GM21381 (cell line): ENCODE measurements around the gene FOXO3.

Source experiments
- ATAC-seq: cut with Tn5 transposase; IDR thresholded peaks from one replicate; pipeline ENCODE4 v1.9.1; 2021; ENCODE audit warnings: mild to moderate bottlenecking, moderate library complexity; ENCODE audit not compliant: unreplicated experiment

The FOXO3 gene

DNA sequence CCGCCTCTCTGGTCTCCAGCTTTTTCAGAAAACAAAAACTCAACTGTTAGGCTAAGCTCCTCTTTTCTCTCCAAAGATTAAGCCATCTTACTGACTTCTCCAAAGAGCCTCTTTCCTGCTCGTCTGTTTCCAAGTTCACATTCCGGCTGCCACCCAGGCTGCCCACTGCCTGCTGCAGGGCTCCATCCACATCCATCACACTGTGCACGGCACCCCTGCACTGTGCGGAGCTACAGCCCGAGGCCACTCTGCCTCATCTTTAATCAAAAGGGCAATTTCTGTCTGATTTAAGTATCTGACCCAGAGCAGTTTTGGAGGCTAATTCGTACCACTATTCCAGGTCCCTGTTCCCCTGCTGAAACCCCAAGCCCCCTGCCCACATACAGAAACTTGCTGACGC, 145.9 kb downstream of the FOXO3 start:
- ATAC-seq = no peak

DNA sequence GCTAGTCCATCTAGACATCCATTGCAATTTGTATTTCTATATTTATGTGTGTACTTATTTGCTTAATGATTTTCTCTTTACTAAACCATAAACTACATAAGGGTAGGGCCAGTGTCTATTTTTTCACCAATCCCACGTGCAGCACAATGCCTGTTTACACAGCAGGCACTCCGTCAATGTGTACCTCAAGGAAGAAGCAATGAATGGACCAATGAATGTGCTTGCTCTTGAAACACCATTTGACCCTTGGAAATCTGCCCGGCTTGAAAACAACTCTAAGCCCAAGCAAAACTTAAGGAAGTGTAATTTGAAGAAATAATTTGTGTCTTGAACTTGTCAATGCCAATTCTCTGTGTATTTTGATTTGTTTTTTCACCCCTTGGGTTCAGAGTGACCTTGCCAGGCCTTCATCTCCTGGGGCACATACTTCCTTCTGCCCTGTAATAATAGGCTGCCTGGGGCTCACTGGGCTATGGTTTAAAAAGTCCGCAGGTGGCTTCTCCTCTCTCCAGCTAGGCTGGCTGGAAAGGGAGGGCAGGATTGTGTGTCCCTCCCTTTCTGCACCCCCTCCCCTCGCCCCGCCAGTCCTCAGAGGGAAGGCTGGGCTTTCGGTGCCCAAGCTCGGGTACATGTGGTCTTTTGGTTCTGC, 146.7 kb downstream of the FOXO3 start:
- no peak for ATAC-seq

DNA sequence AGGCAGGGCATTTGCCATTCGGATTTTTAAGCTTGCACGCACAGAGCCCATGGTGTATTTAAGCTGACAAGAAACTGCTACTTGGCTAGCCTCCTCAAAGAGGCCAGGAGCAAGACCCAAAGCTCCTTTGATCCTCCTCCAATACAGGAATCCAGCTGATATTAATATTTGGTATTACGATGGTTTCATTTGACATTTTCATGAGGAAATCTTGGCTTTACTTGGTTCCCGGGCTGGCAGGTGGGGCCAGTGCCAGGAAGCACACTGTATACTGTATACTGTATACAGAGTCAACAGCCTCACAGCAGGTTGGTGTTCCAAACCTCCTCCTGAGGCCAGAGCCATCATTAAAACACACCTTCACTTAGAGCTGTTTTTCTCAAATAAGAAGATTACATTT, 149.3 kb downstream of the FOXO3 start:
- no peak for ATAC-seq

DNA sequence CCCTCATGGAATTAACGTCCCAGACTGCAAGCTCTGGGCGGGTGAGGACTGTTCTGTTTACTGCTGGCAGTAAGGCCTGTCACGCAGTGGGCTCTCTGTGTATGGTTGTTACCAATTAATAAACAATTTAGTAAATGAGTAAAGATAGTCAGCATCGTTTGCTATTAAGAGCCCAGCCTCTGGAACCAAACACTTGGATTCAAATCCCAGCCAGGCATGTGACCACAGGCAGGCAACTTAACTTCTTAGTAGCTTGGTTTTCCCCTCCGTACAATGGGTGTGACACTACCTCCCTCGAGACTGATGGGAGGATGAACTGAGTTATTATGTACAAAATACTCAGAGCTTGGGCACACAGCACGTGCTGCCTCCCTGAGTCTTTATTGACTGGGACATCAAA, 149.8 kb downstream of the FOXO3 start:
- no peak for ATAC-seq

DNA sequence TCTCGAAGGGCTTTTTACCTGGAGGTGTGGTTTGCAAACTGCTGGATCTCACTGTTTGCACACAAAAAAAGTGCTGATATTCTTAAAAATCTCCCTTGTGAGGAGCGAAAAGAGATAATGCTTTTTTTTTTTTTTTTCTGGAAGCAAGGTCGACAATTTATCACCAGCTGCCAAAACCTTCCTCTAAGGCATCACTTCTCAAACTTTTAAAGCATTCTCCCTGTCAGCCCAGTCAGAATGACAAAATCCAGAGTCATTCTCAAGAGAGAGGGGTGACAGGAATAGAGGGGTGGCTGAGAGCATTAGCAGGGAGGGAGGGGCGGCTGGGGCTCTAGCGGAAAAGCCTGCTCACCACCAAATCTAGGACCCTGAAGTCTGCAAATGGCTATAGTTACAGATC, 150.4 kb downstream of the FOXO3 start:
- no peak for ATAC-seq

DNA sequence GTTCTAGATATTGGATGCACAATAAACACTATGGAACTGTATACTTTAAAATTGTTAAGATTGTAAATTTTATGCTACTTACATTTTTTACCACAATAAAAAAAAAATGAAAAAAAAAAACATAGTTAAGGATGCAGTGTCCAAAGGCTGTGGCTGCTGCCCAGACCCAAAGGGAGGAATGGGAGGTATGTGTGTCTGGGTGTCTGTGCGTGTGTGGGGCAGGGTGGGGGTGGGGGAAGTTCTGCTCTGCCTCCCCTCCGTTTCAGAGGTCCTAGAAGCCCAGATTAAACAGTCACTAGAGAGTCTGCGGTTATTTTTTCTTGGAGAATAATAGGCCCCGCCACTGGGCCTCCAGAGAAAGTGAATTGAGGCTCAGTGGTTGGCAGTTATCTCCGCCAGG, 151.1 kb downstream of the FOXO3 start:
- ATAC-seq = no peak

GRCh38 chr6:108712946-108713345, 152.2 kb downstream of the FOXO3 start:
- no peak for ATAC-seq

DNA sequence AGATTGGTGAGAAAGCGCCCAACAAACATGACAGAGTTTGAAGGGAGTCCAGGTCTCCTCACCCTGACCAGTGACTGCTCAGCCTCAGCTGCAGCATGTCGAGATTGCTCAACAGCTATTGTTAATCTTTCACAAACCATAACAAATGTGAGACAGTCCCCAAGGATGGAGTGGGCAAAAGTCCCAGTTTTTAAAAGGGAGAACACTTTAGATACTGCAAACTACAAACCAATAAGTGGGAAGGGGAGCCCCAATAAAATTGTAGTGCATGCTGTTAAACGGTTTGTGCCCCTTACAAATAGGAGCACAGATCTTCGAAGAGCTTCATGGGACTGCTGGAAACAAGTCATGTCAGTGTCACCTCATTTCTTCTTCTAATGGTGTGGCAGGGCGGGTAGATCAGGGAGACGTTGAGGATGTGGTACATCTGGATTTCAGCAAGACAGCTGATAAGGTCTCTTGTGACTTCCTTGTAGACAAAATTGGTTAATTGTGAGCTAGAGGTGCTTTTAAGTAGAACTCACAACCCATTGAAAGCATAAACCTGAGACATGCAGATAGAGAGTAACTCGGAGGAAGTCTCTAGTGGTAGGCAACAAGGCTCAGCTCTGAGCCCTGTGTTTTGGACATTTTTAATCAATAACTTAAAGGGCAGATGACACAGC, 153.5 kb downstream of the FOXO3 start:
- ATAC-seq = no peak

DNA sequence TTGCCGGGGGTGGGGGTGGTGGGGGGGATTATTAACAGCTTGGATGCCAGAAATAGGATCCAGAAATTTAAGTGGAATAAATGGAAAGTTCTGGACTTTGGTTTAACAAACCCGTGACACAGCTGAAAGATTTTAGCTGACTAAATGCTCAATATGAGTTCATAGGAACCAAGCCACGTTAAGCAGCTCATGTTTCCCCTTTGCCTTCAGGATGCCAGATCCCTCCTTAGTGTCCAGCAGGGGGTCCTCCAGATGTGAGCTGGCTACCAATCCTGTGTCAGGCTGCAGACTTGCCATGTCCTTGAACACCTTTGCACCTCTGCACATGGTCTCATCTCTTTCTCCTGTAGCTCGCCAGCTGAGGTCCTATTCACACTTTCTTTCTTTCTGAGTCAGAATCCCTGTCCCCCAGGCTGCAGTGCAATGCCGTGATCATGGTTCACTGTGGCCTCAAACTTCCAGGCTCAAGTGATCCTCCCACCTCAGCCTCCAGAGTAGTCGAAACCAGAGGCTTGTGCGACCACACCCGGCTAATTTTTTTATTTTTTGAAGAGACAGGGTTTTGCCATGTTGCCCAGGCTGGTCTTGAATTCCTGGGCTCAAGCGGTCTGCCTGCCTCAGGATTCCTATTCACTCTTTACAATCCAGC, 154.2 kb downstream of the FOXO3 start:
- no peak for ATAC-seq

GRCh38 chr6:108715832-108716231, 155.1 kb downstream of the FOXO3 start:
- no peak for ATAC-seq

DNA sequence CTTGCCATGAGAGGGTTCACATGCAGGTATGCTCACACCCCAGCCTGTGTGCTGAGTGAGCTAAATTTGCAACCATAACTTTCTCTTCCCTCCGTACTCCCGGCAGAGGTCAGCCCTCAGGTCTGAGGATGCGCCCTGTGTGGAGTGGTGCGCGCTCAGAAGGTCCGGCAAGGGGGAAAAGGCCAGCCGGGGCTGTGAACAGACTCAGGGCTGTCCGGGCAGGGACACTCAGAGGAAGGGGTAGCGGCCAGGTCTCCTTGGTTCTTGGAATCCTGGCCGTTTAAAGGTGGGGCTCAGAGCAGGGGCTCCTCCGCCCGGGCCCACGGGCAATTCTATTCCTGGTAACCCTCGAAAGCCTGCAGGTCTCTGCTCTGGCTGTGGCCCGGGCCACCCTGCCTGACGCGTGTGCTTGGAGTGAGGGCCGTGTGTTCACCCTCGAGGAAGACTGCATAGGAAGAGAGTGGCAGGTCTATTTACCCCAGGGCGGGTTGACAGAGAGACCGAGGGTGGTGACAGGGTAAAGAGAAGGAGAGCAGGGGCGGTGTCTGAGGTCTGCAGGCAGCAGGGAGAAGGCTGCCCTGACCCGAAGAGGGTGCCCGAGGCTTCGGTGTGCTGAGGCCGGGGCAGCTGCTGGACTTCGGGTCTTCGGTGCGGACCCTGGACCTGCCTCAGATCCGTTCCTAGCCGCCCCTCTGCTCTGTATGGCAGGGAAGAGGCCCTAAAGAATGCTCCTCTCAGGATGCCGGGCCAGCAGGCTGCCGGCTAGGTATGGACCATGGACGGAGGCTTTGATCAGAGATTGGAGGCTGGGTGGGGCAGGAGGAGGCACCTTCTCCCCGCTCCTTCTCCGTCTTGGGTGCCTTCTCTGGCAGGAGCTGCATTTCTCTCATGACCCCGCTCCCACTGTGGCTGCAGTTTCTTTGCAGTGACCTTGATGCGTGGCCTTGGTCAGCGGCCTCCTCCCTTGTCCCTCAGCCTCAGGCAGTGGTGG, 156.4 kb downstream of the FOXO3 start:
- no peak for ATAC-seq

- ATAC-seq = no peak
These were observed 158.8 kb downstream of the FOXO3 start for GRCh38 chr6:108719477-108719876.

- ATAC-seq = no peak
These were observed 160.1 kb downstream of the FOXO3 start for GRCh38 chr6:108720827-108721226.

DNA sequence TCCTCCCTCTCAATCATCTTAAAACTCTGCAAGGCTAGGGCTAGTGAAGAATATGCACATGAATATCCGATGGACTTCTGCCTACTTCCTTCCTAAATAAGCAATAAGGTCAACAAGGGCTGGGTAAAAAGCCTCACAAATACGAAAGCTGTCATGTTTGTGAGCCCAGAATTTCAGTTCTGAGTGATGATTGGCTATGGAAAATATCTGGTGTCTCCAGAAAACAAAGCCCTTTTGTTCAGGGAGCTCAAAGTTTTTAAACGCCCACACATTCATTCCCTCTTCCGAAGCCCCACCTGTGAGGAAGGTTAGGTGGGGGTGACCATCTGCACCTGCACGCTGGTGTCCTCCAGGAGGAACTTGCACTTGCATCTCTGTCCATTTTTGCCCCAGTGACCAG, 160.6 kb downstream of the FOXO3 start:
- ATAC-seq = no peak

DNA sequence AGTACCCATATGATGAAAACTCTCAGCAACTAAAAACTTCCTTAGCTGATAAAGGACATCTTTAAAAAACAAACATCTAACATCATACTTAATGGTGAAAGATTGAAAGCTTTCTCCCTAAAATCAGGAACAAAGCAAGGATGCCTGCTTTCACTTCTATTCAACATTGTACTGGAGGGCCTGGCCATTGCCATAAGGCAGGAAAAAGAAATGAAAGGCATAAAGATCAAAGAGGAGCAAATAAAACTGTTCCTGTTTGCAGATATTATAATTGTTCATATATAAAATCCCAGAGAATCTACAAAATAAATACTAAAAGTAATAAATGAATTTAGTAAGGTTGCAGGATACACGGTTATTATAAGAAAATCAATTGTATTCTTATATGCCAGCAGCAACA, 162.9 kb downstream of the FOXO3 start:
- no peak for ATAC-seq

- ATAC-seq = no peak
These were observed 166.1 kb downstream of the FOXO3 start for GRCh38 chr6:108726726-108727339.

DNA sequence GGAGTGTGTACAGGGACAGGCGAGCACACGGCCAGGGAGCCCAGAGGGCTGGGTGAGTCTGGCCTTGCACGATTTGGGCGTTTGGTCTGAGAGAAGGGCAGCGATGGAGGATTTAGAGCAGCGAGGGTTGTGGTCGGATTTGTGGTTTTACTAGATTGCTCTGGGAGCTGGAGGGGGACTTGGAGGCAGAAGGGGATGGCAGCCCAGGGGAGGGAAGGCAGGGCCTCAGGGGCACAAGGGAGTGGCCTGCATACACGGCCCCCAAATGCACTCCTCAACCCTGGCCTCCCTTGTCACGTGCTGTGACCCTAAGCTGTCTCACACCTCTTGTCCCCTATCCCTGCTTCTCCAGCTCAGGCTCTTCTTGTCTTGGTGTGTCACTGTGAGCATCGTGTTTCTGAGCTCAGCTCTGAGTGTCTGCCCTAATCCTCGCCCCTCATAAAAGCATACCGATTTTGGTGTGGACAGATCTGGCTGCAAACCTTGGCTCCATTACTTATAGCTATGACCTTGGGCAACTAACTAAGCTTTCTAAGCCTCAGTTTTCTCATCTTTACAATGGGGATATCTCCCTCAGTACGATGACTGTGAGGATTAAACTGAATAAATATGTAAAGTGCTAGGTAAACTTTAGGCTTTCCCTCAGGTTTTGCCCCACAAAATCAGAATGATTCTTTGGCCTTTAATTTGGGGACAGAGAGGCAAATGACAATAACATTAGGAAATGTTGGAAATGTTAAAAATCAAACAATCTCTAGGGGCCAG, 167.4 kb downstream of the FOXO3 start:
- no peak for ATAC-seq

DNA sequence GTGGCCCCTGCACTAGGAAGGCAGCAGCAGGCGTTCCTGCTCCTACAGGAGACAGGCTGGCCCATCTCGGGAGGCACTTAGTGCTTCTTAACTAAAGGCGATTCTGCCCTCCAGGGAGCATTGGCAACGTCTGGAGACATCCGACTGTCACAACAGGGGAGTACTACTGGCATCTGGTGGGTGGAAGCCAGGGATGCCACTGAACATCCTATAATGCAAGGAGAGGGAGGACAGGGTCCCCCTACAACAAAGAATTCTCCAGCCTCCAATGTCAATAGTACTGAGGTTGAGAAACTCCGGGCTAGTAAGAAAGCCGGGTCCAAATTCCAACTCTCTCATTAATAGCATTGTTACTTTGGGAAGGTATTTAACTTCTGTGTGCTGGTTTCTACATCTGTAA, 168.1 kb downstream of the FOXO3 start:
- ATAC-seq = no peak

DNA sequence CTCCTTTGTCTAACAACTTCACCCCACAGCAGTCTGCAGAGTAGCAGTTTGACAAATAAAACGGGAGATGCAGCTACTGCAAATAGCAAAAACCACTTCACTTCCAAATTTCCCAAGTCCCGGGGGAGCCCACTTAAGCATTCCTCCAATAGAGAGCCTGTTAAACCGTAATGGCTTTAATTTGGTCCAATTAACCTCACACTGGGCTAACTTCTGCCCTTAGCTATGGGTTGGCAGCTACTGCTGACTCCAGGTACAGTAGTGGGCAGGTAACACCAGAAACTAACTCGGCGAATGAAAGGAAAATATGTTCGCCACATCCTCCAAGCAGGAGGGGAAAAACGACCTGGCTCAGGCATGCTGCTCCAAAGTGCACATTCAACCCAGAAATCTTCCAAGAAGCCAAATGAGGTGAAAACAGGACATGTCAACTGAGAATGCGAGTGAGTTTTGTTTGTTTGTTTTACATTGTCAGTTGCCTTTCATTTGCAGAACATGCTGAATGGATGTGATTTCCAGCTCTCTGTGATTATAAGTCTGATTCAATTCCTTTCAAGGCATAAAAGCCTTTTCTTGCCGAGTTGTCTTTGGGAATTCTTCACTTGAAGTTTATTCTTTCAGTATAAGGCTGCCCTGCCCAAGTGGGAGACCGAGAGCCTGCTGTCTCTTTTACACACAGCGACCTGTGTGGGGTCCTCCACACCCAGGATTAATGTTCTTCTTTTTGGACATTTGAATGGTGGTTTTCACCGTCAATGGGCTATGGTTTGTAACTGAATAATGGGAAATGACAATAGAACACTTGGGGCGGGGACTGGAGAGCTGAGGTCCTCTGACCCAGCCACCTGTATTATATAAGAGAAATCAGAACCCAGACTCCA, 170.2 kb downstream of the FOXO3 start:
- no peak for ATAC-seq
